Astrocyte of the spinal cord (primary cell): ENCODE data around the gene SMIM36.
A peak's percentile ranks its signal among the peaks of the same experiment; 100 is the strongest.
"Not testable (repeated sequence)": the region's sequence is repeated elsewhere in the genome, so short reads cannot be mapped to it uniquely, and the experiment has no call there.

Source experiments
- DNase-seq: peaks from one replicate; pipeline ENCODE4 v3.0.0; 2011; ENCODE audit warnings: low read depth, low spot score
- H3K4me3 ChIP-seq: 2 replicates; pipeline ENCODE4 v1.5.1; 2011; ENCODE audit warnings: low read depth, mild to moderate bottlenecking, low read length, moderate library complexity
- CTCF ChIP-seq: IDR thresholded peaks from 2 replicates; pipeline ENCODE4 v1.5.1; 2012; ENCODE audit warnings: low read depth, mild to moderate bottlenecking, low read length, inconsistent platforms
- in situ Hi-C: cut with HindIII; loops from 2 replicates; pipeline ENCODE4 v1.10.0; 2017; ENCODE audit warnings: low sequenced_read_pairs

Gene SMIM36

GRCh38 chr17:55451203-55451641 is 60.0 kb downstream of the SMIM36 start:
- H3K4me3 ChIP-seq = no peak overlapping the region
- no peak for TF ChIP-seq CTCF
- in situ Hi-C loops = no loop called here
- DNase-seq = peak; percentile 69

GRCh38 chr17:55450232-55450825 is 60.9 kb downstream of the SMIM36 start:
- in situ Hi-C loops = no loop called here
- TF ChIP-seq CTCF = no peak
- H3K4me3 ChIP-seq = no peak overlapping the region
- no peak for DNase-seq

- peak; percentile 63 for DNase-seq
- TF ChIP-seq CTCF = no peak
- H3K4me3 ChIP-seq = no peak overlapping the region
- in situ Hi-C loops = no loop called here
Measured at GRCh38 chr17:55448681-55449080, 62.6 kb downstream of the SMIM36 start.

GRCh38 chr17:55446581-55447205 is 64.6 kb downstream of the SMIM36 start:
- no peak for TF ChIP-seq CTCF
- in situ Hi-C loops = no loop called here
- DNase-seq = no peak
- no peak overlapping the region for H3K4me3 ChIP-seq

GRCh38 chr17:55446004-55446403 is 65.2 kb downstream of the SMIM36 start:
- H3K4me3 ChIP-seq, in situ Hi-C loops, DNase-seq: not testable (repeated sequence)

- no peak for TF ChIP-seq CTCF
- in situ Hi-C loops = no loop called here
- DNase-seq = no peak
- H3K4me3 ChIP-seq = no peak overlapping the region
Measured at GRCh38 chr17:55444471-55445441, 66.5 kb downstream of the SMIM36 start.
